ENCODE measurements around the gene GPS1. TPM values are rescaled to one million over a fixed set of nuclear protein-coding genes. Genes with fewer than 3 reads are reported as not detected.

GPS1 gene
- total and polyA plus RNA-seq, 8 donors = 69.2 to 101 (median 78.8) TPM

DNA sequence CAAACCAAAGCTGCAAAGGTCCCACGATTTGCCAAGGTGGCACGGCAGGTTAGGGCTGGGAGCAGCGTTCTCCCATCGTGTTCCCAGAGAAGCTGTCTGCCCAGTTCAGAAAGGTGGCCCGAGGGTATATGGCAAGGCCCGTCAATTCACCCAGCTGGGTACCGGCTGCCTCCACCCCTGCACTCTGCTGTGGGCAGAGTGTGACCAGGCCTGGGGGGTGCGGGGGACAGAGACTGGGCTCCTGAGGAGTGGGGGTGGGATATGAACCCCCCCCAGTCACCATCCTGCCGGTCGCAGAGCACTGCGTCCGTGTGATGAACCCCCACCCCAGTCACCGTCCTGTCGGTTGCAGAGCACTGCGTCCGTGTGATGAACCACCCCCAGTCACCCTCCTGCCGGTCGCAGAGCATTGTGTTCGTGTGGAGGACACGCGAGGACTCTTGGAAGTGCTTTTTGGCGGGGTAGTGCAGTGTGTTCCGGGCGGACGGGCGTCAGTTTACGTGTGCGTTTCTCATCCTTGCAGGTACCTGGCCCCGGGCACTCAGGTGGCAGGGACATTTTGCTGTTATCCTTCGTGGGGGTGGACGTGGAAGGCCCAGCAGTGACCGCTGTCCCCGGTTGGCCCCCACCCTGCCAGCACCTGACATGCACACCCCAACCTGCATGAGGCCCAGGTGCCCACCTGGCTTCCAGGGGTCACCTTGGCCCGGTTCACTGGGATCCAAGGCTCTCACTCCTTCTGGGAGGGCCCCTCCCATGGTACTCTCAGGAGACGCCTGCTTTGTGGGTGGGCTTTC, 49.0 kb downstream of the GPS1 start:
- no peaks in the 10 kb centered on the region for H3K9me3 ChIP-seq
- TF ChIP-seq, protein P1, sequence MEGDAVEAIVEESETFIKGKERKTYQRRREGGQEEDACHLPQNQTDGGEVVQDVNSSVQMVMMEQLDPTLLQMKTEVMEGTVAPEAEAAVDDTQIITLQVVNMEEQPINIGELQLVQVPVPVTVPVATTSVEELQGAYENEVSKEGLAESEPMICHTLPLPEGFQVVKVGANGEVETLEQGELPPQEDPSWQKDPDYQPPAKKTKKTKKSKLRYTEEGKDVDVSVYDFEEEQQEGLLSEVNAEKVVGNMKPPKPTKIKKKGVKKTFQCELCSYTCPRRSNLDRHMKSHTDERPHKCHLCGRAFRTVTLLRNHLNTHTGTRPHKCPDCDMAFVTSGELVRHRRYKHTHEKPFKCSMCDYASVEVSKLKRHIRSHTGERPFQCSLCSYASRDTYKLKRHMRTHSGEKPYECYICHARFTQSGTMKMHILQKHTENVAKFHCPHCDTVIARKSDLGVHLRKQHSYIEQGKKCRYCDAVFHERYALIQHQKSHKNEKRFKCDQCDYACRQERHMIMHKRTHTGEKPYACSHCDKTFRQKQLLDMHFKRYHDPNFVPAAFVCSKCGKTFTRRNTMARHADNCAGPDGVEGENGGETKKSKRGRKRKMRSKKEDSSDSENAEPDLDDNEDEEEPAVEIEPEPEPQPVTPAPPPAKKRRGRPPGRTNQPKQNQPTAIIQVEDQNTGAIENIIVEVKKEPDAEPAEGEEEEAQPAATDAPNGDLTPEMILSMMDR (IDR thresholded peaks at IDR 0.05) = no peak
- DNase-seq (no peak), ATAC-seq (no peak)
- intact Hi-C loops (cut with DNase I) = no loop called here
- no peak overlapping the region for H3K4me3 ChIP-seq
- no peaks in the 10 kb centered on the region for H3K27me3 ChIP-seq
- peaks cover 31 to 78% of the 10 kb centered on the region in 2 donors for H3K4me1 ChIP-seq
- H3K27ac ChIP-seq = no peak overlapping the region
- peaks cover 0 to 6% of the 10 kb centered on the region in 2 donors for H3K36me3 ChIP-seq

DNA sequence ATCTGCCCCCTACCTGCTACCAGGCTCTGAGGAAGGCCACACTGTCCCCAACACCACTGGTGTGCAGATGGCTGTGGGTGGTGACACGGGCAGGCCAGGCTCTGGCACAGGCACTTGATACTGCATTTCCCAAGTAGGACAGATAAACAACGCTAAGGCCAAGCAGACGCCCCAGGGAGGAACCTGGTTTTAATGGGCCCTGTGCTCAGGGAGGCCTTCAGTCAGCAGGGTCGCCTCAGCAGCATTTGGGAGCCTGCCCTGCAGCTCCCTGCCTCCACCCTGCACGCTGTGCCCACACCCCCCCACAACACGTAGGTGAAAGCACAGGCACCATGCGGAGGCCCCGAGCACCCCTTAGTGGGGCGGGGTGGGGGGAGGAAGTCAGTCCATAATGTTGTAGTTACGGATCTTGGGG, 49.6 kb downstream of the GPS1 start:
- DNase-seq (no peak), ATAC-seq (no peak)
- Histone ChIP-seq H3K27me3 (no peaks in the 10 kb centered on the region), H3K9me3 (no peaks in the 10 kb centered on the region), H3K4me1 (peaks cover 37 to 78% of the 10 kb centered on the region in 2 donors), H3K27ac (no peak overlapping the region), H3K36me3 (no peaks in the 10 kb centered on the region), H3K4me3 (no peak overlapping the region)
- intact Hi-C loops (cut with DNase I) = no loop called here
- TF ChIP-seq, protein P1 (IDR thresholded peaks at IDR 0.05) = no peak

DNA sequence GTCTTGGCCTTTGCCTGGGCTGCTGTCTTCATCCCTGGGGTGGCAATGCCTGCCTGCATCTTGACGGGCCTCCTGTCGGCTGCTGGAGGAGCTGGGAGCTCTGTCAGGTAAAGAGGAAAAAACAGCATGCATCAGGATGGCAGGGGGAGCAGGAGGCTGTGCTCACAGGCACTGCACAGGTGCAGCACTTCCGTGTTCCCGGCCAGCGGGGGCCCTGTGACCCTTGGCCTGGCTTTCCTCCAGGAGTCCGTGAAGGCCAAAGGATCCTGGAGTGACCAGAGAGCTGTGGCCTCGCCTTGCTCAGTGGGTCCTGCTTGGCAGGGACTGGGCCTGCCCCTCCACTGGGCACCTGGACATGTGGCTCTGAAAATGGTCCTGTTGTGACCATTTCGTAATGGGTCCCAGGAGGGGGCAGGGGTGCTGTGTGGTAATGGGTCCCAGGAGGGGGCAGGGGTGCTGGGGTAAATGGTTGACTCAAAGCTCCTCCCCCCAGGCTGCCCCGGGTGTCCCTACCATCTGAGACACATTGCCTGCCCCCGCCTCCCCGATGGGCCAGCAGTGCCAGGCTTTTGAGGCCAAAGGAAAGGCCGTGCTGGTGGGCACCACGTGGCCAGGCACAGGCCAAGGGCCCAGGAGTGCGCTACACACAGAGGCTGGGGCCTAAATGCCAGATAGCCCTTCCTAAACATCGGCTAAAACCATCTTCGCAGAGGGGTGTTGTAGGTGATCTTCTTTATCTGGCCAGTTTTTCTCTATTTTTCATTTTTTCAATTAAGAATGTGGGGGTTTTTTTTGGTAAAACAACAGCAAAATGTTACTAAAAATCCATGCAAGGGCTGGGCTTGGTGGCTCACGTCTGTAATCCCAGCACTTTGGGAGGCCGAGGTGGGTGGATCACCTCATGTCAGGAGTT, 50.3 kb downstream of the GPS1 start:
- Histone ChIP-seq H3K4me3 (no peak overlapping the region), H3K4me1 (peaks cover 39 to 78% of the 10 kb centered on the region in 2 donors), H3K9me3 (no peaks in the 10 kb centered on the region), H3K27ac (no peak overlapping the region), H3K27me3 (no peaks in the 10 kb centered on the region), H3K36me3 (no peaks in the 10 kb centered on the region)
- DNase-seq = no peak
- no peak for ATAC-seq
- TF ChIP-seq, protein P1 (IDR thresholded peaks at IDR 0.05) = no peak
- intact Hi-C loops (cut with DNase I) = no loop called here

DNA sequence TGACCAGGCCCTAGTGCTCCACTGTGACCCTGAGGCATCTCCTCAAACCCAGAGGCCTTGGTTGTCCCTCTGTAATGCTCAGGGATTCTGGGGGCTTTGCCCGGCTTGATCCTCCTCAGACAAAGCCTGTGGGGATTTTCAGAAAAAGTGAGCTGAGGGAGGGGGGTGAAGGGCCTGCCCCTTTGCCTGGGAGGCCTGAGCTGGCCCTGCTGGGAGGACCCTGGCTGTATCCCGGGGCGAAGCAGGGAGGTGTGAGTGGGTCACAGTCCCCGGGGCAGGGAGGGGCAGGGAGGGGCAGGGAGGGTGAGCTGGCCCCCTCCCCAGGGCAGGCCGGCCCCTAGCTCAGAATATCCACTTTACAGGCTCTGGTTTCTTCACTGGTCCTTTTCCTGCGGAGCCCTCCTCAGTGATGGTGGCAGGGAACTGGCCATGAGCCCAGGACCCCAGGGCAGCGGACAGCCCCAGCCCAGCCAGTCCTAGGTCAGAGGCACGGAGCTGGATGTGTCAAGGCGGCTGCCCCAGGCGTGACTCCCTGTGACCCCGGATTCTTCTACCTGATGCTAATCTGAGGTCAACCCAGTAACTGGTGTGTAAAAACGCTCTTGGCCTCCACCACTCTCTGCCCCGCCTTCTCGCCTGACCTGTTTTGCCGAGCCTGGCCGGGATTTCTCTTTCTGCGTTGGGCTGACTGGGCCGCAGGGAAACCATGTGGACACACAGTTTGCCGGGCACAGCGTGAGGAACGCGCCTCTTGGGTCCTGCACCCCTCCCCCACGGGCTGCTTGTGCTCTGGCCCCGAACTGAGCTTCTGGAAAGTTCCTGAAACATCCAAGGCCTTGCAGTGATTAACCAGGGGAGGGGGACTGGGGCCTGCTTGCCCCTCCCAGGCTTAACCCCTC, 52.1 kb downstream of the GPS1 start:
- H3K36me3 ChIP-seq = no peaks in the 10 kb centered on the region
- TF ChIP-seq, protein P1 (IDR thresholded peaks at IDR 0.05) = no peak
- ATAC-seq (peak; percentile 51), DNase-seq (peak in 3 of 4 donors; percentile 36 to 75 (median 75))
- H3K27me3 ChIP-seq = no peaks in the 10 kb centered on the region
- H3K27ac ChIP-seq = peak overlapping the region; percentile 39 to 74
- no peak overlapping the region for H3K4me3 ChIP-seq
- intact Hi-C loops (cut with DNase I) = no loop called here
- peaks cover 38 to 81% of the 10 kb centered on the region in 2 donors for H3K4me1 ChIP-seq
- no peaks in the 10 kb centered on the region for H3K9me3 ChIP-seq

Measured in left lung (tissue), 10 donors.